Activated CD4-positive, alpha-beta T cell treated with anti-CD3 and anti-CD28 coated beads, Interleukin-10, Interleukin-2, amounts not matched to agents 100 ng/mL and 50 ng/mL, durations not matched to agents 16 hours and 8 hours (primary cell): ENCODE results near the gene ZNF280D.
"Not testable (repeated sequence)": the region's sequence is repeated elsewhere in the genome, so short reads cannot be mapped to it uniquely, and the experiment has no call there.

ENCODE experiments used
- DNase-seq: peaks from one replicate; pipeline ENCODE4 v3.0.0-alpha.2; 2020

Gene ZNF280D

DNA sequence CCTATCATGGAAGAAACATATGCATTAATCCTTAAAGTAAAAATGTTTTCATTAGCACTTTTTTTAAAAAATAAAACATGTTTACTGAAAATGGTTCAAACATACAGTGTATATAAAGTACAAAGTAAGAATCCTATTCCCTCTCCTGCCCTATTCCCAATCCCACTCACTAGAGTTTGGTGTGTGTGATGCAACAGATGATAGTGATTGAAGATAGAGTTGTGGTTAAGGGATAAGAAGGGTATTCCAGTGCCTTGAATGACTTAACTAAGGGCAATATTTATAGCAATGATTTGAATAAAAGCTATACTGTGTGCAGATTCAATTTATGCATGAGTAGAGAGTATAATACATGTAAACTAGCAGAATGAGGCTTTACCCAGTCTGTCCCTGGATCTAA lies 18.1 kb downstream of the ZNF280D start:
- no peak for DNase-seq

DNA sequence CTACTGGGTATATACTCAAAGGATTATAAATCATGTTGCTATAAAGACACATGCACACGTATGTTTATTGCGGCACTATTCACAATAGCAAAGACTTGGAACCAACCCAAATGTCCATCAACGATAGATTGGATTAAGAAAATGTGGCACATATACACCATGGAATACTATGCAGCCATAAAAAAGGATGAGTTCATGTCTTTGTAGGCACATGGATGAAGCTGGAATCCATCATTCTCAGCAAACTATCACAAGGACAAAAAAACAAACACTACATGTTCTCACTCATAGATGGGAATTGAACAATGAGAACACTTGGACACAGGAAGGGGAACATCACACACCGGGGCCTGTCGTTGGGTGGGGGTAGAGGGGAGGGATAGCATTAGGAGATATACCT lies 23.8 kb downstream of the ZNF280D start:
- not testable (repeated sequence) for DNase-seq

DNA sequence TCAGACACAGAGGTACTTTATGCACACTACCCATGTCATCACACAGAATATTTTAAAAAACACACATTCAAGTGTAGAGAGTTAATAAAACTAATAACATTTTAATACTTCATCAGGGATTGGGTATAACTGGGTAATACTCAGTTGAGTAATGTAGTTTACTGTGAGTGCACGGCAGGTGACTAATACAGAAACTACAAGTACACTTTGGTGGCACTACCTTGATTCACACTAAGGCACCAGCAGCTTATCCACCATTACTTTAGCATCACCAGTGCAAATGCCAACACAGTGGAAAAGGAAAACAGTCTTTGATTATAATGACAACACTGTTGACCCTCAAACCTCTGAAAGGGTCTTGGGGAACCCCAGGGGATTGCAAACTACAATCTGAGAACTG lies 33.6 kb downstream of the ZNF280D start:
- peak; percentile 58 for DNase-seq

DNA sequence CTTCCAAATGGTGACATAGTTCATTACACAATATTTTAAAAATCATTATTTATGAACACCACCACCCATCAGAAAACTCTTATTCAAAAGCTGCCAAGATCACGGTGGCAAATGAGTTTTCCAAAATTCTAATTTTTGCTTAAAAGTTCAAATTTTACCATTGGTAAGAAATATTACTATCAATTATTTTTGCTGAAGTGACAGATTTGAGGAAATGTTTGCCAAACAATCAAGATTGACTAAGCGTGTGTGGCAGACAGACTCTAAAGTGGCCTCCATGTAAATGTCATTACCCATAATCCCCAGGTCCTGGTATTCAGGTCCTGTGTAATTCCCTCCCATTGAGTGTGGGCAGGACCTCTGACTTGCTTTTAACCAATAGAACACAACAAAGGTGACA lies 35.0 kb downstream of the ZNF280D start:
- DNase-seq, result no peak

DNA sequence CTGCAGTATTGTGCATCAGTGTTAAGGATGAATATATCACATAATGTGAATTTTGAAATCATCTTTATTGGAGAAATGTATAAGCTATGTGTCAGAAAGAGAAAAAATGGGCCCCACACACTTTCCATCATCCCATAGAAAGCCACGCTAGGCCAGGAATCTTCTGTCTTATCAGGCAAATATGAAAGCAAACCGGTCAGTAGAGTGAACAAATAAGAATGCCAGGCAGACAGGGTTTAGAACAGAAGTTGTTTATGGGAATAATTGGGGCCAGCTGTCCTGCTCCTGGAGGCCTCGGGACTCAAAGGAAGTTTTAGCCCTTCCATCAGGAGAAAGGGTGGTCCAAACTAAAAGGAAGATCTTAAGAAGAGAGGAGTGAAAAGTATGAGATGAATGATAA lies 39.5 kb downstream of the ZNF280D start:
- no peak for DNase-seq

DNA sequence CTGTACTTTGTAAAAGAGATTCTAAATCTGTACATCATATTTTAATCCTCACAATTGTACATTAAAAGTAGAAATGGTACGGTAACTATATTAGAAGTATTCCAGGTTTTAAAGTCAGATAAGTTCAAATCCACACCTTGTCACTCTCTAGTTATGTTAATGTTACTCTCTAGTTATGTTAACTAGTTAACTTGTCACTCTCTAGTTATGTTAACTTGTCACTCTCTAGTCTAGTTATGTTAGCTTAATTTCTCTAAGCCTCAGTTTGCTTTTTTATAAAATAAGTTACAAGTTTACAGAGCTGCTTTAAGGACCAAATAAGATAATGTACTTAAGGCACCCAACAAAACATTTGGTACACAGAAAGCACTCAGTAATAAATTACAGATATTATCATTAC lies 42.6 kb downstream of the ZNF280D start:
- DNase-seq, result no peak

DNA sequence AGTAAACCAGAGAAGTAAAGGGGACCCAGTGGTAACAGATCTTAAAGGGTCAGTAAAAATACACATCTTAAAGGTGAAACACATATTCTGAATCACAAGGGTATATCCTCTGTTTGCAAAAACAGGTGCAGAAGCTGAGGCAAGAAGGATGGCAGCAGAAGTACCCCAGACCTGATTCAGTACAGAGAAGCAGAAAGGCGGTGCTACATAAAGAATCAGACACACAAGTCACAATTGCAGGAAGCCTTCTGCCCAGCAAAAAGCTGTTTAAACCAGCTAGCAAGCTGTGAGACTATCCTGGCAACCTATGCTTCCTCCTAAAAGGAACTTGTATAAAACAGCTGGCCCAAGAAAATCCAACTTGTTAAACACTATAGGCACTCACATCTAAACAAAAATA lies 49.4 kb downstream of the ZNF280D start:
- no peak for DNase-seq

DNA sequence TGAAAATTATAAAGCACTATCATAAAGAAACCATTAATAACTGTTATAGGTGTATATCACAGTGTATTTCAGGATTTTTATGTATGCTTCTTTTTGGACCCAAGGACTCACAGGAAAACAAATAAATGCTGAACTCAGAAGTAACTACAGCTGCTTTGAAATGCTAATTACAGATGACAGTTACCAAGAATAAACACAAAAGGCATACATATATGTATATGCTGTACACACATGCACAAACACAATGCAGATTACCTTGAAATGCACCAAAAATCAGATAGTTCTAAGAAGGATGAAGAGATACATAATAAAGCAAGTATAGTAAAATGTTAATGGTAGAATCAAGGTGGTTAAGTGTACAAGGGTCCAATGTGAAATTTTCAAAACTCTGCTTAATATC lies 52.2 kb downstream of the ZNF280D start:
- DNase-seq, result no peak

DNA sequence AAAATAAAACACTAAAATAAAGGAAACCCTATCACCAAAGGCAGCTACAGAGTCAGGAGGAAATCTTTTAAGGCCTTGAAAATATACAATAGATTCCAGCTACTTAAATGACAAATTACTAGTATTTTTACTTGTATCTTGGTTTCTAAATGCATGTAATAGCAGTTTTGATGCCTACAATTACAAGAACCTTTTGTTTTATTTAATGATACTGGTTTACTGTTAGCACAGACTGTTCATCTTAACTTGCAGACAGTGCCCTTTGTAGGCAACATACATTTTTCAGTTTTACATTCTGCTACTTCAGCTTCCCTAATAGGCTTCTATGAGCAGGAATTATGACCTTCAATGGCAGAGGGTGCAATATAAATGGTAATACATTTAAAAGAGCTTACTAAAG lies 54.1 kb downstream of the ZNF280D start:
- DNase-seq, result no peak

DNA sequence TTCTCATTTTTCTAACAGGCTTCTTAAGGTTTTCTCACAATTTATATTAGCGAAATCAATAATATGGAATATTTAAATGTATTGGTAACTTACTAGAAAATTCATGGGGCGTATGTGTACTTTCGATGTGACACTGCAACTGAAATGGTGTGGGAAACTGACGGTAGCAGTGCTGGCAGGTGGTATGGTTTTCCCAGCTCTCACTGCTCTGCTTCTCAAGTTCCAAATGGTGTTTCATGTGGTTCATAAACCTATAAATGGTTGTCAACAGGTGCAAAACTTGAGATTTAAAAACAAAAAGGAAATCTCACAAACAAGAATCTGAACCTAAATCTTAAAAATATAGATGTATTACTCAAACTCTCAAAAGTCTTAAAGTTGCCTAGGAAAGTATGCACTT lies 54.7 kb downstream of the ZNF280D start:
- DNase-seq, result no peak

DNA sequence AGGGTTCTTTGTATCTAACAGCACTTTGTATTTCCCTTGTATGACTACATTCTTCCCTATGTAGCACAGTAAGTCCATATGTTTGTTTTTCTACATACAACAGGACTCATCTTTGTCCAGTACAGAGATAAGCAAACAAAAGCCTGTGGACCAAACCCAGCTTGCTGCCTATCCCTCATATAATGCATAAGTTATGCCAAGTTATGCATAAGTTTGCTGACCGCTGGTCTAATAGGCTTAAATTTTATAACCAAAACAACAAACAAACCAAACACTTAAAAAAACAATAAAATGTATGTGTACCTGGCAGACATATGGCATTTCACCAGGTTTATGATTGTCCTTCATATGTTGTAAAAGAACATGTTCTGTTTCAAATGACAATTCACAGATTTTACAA lies 56.0 kb downstream of the ZNF280D start:
- DNase-seq, result no peak

DNA sequence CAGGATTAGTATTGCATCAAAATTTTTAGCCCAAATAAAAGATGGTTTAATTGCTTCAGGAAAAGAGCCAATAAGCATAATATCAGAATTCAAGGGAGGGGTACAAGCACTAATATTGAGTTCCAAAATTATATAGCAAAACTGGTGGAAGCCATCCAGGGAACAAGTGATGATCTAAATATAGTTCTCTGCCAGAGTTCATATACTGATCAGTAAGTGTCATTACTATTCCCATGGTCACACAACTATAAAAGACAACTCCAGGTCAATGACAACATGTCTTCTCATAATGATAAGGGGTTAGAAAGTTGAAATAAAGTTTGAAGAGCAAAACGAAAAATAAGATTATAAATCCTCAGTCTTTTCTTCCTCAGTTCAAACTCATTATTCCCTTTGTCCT lies 57.4 kb downstream of the ZNF280D start:
- DNase-seq, result no peak

DNA sequence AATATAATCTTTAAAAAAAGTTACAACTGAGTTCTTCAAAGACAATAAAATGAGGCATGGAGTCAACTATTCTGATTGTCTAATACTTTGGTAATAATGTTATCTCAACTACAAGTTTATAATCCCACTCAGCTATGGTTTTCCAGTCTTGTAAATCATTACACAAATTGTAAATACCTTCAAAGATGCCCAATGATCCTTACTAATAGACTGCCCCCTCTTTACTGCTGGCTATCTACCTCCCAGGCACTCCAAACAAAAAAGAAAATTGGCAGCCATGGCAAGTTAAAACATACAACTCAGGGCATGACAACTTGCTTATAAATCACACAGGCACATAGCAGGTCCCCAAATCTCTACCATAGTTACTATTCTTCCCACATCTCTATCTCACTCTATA lies 58.5 kb downstream of the ZNF280D start:
- DNase-seq, result no peak

DNA sequence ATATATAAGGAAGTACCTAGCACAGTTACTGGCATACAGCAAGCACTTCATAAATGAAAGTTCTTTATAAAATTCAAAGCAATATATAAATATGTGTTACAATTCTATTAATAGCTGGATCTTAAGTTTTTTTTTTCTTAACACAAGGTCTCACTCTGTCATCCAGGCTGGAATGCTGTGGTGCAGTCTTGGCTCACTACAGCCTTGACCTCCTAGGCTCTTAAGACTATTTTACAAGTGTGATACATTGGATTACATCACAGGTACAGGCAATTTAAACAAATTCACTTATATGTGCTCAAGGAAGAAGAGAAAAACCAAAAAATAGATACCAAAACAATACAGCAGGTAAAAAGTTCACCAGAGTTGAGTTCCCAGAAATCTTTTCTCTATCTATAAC lies 60.6 kb downstream of the ZNF280D start:
- no peak for DNase-seq

DNA sequence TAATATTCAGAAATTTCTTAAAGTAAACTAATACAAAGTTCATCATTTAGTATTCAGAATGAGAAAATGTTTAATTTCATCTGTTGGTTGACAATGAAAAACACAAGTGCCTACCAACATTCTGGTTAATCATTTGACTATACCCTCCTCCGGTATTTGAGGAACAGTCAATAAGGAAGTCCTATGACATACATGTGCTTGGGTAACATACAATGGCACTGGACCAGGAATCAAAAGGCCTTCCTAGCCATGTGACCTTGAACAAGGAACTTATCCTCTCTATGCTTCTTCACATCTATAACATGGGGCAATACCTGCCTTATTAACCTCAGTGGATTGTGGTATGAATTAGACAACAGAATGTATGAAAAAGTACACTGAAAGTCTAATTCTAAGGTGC lies 65.8 kb downstream of the ZNF280D start:
- DNase-seq, result no peak

DNA sequence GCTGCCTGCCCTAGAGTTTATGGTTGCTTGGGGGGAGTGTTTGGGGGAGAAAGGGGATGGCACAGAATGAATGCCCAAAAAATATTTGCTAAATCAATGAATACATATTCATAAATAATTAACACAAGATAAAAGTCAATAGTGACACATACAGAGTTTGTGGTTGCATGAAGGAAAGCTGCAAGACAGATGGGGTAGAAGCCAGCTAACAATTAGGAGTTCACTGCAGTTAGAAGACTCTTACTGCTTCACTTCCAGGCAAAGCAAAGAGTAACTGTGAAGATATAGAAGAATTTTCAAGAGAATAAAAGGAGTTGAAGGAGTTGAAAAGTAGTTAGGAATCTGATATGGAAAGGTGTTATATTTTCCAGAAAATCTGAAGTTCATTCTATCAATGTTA lies 72.4 kb downstream of the ZNF280D start:
- DNase-seq, result no peak

DNA sequence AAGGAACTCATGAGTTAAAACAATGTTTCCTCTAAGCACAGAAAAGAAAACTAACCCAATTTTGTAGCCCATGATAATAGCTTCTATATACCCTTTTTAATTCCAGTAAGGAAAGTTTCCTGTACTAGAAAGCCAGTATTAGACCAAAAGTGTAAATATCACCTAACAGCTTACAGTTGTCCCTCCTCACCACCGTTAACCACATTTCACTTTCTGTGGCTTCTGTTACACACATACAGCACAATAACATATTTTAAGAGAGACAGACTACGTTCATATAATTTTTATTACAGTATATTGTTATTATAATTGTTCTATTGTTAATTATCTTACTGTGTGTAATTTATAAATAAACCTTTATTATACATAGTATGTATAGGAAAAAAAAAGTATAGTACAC lies 74.1 kb downstream of the ZNF280D start:
- DNase-seq, result peak; percentile 2

DNA sequence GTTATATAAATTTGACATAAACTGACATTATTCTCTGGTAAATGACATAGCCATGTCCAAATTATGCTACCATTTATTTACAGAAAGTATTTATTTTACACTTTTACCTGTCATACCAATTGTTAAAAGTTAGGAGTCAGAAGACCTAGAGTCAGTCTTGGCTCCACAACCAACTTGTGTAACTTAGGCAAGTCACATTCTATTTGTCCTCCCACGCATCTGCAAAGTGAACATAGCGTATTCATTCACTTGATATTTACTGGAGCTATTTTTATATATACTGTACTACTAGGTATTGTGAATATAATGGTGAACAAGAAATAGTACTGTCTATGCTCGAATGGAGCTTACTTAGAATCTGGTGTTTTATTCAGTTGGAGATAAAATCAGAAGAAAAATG lies 78.7 kb downstream of the ZNF280D start:
- DNase-seq, result no peak

DNA sequence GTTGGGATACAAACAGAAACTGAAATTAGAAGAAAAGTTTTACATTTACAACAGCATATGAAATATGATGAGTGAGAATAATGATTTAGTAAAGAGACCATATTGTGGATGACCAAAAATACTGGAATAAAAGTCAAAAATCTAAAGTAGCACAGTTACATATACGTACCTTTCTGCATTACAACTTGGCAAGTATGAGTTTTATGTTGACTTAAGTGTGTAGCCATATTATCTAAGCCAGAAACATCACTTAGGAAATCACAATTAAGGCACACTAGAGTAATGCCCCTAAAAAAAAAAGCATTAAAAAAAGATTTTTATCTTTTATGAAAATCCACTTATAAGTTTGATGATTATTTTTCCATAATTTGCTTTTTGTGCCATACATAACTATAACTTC lies 79.1 kb downstream of the ZNF280D start:
- DNase-seq, result no peak

DNA sequence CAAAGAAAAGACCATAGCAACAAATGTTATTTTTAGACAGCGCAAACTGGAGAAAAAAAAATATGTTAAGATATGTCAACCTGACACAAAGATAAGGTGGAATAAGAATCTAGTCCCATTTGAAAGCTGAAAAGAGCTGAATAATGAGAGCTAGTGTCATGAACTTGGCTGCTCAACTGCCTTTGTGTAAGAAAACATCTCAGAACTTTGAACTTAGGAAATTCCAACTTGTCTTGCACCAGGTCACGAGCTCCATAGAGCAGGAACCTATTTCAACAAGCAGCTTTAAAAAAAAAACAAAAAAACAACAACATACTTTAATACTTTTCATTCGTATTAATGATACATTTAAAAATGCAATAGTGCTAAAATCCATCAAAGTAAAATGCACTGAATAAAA lies 79.5 kb downstream of the ZNF280D start:
- DNase-seq, result no peak

DNA sequence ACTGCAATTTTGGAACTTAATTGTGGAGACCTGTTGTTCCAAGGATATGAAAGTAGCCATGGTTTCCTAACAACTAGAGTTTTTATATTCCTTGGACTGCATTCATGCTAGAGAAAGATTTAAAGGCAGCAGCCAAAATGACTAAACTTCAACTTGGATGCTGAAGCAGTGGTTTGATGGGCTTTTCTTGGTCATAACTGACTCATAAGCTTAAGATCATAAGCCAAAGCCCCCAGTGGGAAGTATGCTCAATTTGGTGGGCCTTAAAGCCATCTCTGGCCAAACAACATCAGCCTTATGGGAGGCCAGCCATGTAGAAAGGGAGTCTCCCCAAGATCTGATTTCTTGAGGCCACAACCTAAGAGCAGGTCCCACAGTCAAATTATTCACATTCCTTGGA lies 80.2 kb downstream of the ZNF280D start:
- DNase-seq, result no peak

DNA sequence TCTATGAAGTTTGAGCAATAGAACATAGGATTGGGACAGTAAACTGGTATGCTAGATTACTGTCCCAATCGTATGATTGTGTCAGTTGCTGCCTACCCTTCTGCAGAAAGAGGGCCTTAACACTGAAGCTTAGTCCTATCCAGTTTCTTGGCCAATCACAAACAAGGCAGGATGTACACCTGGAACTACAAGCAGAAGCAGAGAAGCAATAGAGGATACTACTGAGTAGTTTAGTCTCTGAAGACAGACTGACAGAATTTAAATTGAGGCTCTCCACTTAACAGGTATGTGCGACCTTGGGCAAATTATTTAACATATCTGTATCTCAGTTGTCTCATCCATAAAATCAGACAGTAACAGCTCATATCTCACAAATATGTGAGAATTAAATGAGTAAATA lies 85.0 kb downstream of the ZNF280D start:
- DNase-seq, result no peak

DNA sequence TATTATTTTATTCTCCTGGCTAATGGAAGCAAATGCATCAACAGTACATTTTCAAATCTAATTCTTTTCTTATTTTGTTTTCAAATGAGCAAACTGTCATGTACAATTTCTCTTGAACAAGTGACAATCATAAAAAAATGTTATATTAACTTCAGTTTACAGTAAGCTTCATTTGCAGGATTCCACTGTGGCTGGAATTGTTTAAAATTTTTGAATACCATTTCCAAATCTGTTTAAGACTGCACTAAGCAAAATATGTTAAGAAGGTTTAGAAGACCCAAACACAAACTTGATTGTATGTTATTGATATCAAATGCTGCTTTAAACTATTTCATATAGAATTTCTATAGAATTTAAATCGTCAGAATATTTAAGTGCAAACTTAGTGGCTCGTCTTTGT lies 92.8 kb downstream of the ZNF280D start:
- DNase-seq, result no peak

DNA sequence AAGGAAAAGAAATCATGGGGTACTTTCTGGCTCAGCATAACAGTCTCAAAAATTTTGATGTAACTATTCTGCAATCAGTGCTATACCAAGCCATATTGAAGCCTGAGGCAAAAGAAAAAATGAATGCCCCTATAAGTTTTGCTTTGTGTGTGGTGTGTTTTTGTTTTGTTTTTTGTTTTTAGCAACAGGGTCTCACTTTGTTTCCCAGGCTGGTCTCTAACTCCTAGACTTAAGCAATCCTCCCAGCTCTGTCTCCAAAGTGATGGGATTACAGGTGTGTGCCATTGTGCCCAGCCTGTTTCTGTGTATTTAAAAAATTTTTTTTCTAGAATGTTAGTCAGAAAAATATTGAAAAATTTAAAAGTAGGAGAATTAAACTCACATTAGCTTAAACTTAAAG lies 93.2 kb downstream of the ZNF280D start:
- DNase-seq, result no peak

DNA sequence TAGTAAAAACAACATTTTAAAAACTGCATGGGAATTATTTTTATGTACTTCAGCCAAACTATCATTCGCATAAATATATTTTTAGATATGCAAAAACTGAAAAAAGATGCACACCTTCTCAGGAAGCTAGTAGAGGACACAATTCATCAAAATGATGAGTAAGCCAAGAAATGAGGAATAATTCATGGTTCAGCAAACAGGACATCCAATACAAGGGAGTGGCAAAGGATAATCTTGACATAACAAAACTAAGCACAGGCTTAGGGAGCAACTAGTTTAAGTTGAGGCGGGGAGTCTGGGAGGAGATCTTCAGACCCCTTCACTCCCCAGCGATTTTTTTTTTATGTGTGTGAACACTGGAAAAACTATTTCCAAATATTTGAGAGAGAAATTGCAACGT lies 93.7 kb downstream of the ZNF280D start:
- DNase-seq, result no peak

DNA sequence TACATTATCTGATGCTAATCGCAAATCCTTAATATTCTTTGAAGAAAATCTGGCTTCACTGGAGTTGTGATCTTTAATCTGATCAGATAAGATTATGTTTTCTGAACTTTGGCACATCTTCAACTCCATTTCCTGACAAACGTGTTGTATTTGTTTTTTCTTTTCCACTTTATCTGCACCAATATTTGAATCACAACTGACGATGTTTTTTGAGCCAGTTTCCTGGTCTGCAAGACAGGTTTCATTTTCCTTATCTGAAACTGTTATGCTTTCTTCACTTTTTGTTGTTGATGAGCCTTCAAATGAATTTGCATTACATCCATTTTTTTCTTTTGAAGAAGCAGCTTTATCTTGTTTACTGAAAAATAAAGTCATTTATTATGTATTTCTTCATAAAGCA lies 101.5 kb downstream of the ZNF280D start:
- DNase-seq, result no peak
